Adrenal gland (tissue), 12 donors: ENCODE data around the gene CRADD. TPM values are rescaled to one million over a fixed set of nuclear protein-coding genes. Genes with fewer than 3 reads are reported as not detected.

Experiments used
- DNase-seq, 7 donors: peaks; one replicate each; pipeline ENCODE4 v3.0.0-alpha.2; 2019 to 2020
- H3K27ac ChIP-seq, 5 donors: fragments of 200-600 bp; sonication (generic) in 4 of 5; 1 replicate in 3 of 5; 2 replicates in 2 of 5; pipeline versions ENCODE4 v1.5.1 to v1.8.0; 2016 to 2020; ENCODE audit warnings: mild to moderate bottlenecking in 1 of 5
- H3K27me3 ChIP-seq: fragments of 200-600 bp; 2 replicates; pipeline ENCODE4 v1.8.0; 2021
- H3K36me3 ChIP-seq, 2 donors: fragments of 200-600 bp; replicated peaks in 1 of 2; 1 replicate in 1 of 2; 2 replicates in 1 of 2; pipeline versions ENCODE4 v1.5.1 to v1.8.0; 2018 to 2022
- H3K4me1 ChIP-seq, 2 donors: fragments of 200-600 bp; replicated peaks in 1 of 2; 1 replicate in 1 of 2; 2 replicates in 1 of 2; pipeline versions ENCODE4 v1.5.1 to v1.8.0; 2018 to 2021
- H3K4me3 ChIP-seq, 4 donors: fragments of 200-600 bp; sonication (generic) in 3 of 4; one replicate each; pipeline ENCODE4 v1.5.1; 2016 to 2018
- H3K9me3 ChIP-seq, 3 donors: fragments of 200-600 bp; sonication (generic) in 1 of 3; replicated peaks in 1 of 3; 1 replicate in 2 of 3; 2 replicates in 1 of 3; pipeline versions ENCODE4 v1.5.1 to v1.8.0; 2016 to 2021
- CTCF ChIP-seq, 6 experiments: fragments of 450-650 bp in 4 of 6; fragments of 200-600 bp in 2 of 6; sonication (generic) in 1 of 6; IDR thresholded peaks; 1 replicate in 5 of 6; 2 replicates in 1 of 6; pipeline versions ENCODE4 v1.5.1 to v1.8.0; 2016 to 2021; ENCODE audit warnings: antibody characterized with exemption in 6 of 6, mild to moderate bottlenecking in 2 of 6, moderate library complexity in 1 of 6
- POLR2A ChIP-seq, 2 donors: fragments of 450-650 bp; IDR thresholded peaks; one replicate each; pipeline ENCODE4 v1.6.1; 2017; ENCODE audit warnings: antibody characterized with exemption in 2 of 2, mild to moderate bottlenecking in 2 of 2, moderate library complexity in 1 of 2
- WGBS, 4 donors: extraction: QIAGEN DNeasy Blood & Tissue Kit in 2 of 4; methylation state at CpG; one replicate each; pipeline versions ENCODE4 v1.1.5 to v1.1.7; 2013 to 2017; 5-methylcytosine and 5-hydroxymethylcytosine counted together
- intact Hi-C, 2 donors: fragments of 100-400 bp; cut with DNase I; formaldehyde crosslinking; loops; one replicate each; pipeline versions ENCODE4 v1.14.1 to v1.15.0; 2022 to 2023
- polyA plus RNA-seq, 3 donors: library from polyadenylated mRNA; stranded (reverse); fragments of 200-250 nt in 2 of 3; fragments of 350-450 nt in 1 of 3; fragmentation: Illumina TruSeq in 1 of 3; extraction: RNeasy Lipid Tissue Mini Kit (QIAGEN cat#74804) in 1 of 3; gene quantifications; one replicate each; pipeline ENCODE4 v1.2.3, GENCODE V29; 2013 to 2014
- total RNA-seq, 9 donors: library from RNA; depleted of rRNA in 4 of 9; stranded (reverse); fragments of >200 nt in 4 of 9; fragments of 120-200 nt in 1 of 9; fragmentation: NEBNext Ultra II Directional in 1 of 9; extraction: Animal tissue kit (Norgen Biotek cat#: 25700) in 1 of 9; gene quantifications; one replicate each; pipeline versions ENCODE4 v1.1.0 to v1.2.4, GENCODE V29; 2013 to 2023
- donor health status: healthy with polysubstance abuse.
- donor health status: Bipolar disorder and iron deficiency.
- donor health status: DM: yes; HTN: yes; CAD: no.
- donor health status: DM: no; HTN: no; CAD: no.
- donor health status: DM: no; HTN: no; CAD: no.
- donor health status: DM: yes; HTN: yes; CAD: no.

The CRADD gene
- total and polyA plus RNA-seq, 12 donors: 7.3 to 70.1 (median 35.8) TPM

GRCh38 chr12:93729934-93730333, 52.8 kb downstream of the CRADD start:
- intact Hi-C loops: no loop called here
- Histone ChIP-seq H3K27me3 (no peaks in the 10 kb centered on the region), H3K27ac (no peak overlapping the region), H3K4me1 (peaks cover 0 to 8% of the 10 kb centered on the region in 2 donors), H3K36me3 (no peaks in the 10 kb centered on the region), H3K9me3 (no peaks in the 10 kb centered on the region), H3K4me3 (no peak overlapping the region)
- 95 to 96% (median 95%) methylated on average over 3 of the region's 3 CpGs for WGBS, 4 donors
- DNase-seq: no peak
- TF ChIP-seq CTCF (IDR thresholded peaks at IDR 0.05) (no peak), POLR2A (IDR thresholded peaks at IDR 0.05) (no peak)

GRCh38 chr12:93733358-93733757, 56.2 kb downstream of the CRADD start:
- Histone ChIP-seq H3K9me3 (no peaks in the 10 kb centered on the region), H3K4me1 (peaks cover 0 to 12% of the 10 kb centered on the region in 2 donors), H3K27me3 (no peaks in the 10 kb centered on the region), H3K4me3 (no peak overlapping the region), H3K27ac (no peak overlapping the region), H3K36me3 (no peaks in the 10 kb centered on the region)
- intact Hi-C loops: no loop called here
- 66 to 87% (median 71%) methylated on average over 3 of the region's 3 CpGs for WGBS, 4 donors
- DNase-seq: no peak
- no peak for TF ChIP-seq POLR2A (IDR thresholded peaks at IDR 0.05)
- TF ChIP-seq CTCF (IDR thresholded peaks at IDR 0.05): no peak

- H3K9me3 ChIP-seq: no peaks in the 10 kb centered on the region
- WGBS, 4 donors: 96 to 99% (median 98%) methylated on average over 5 of the region's 5 CpGs
- intact Hi-C loops: no loop called here
- no peaks in the 10 kb centered on the region for H3K36me3 ChIP-seq
- TF ChIP-seq CTCF (IDR thresholded peaks at IDR 0.05) (no peak), POLR2A (IDR thresholded peaks at IDR 0.05) (no peak)
- DNase-seq: no peak
- H3K4me3 ChIP-seq: no peak overlapping the region
- no peak overlapping the region for H3K27ac ChIP-seq
- peaks cover 0 to 17% of the 10 kb centered on the region in 2 donors for H3K4me1 ChIP-seq
- H3K27me3 ChIP-seq: no peaks in the 10 kb centered on the region
Measured at GRCh38 chr12:93733928-93734327, 56.8 kb downstream of the CRADD start.

- Histone ChIP-seq H3K36me3 (no peaks in the 10 kb centered on the region), H3K27ac (no peak overlapping the region), H3K4me3 (no peak overlapping the region), H3K4me1 (peaks cover 0 to 17% of the 10 kb centered on the region in 2 donors), H3K9me3 (no peaks in the 10 kb centered on the region), H3K27me3 (no peaks in the 10 kb centered on the region)
- no peak for DNase-seq
- 93 to 99% (median 95%) methylated on average over 2 of the region's 2 CpGs for WGBS, 4 donors
- intact Hi-C loops: no loop called here
- no peak for TF ChIP-seq CTCF (IDR thresholded peaks at IDR 0.05)
Measured at GRCh38 chr12:93734784-93735183, 57.6 kb downstream of the CRADD start.
